Endodermal cell (in vitro differentiated cells): ENCODE results near the gene ARID3B. TPM values are rescaled to one million over a fixed set of nuclear protein-coding genes. Genes with fewer than 3 reads are reported as not detected.

Source experiments
- DNase-seq: peaks from one replicate; pipeline ENCODE4 v3.0.0-alpha.2; 2017
- H3K27ac ChIP-seq: 2 replicates; pipeline ENCODE4 v1.5.1; 2013; ENCODE audit warnings: mild to moderate bottlenecking, low read depth, low read length, moderate library complexity
- H3K27me3 ChIP-seq: 2 replicates; pipeline ENCODE4 v1.6.1; 2013; ENCODE audit warnings: mild to moderate bottlenecking, low read length, moderate library complexity; ENCODE audit not compliant: insufficient read depth, control insufficient read depth, poor library complexity, severe bottlenecking
- H3K36me3 ChIP-seq: 2 replicates; pipeline ENCODE4 v1.7.0; 2013; ENCODE audit warnings: mild to moderate bottlenecking, low read length, moderate library complexity; ENCODE audit not compliant: control insufficient read depth, insufficient read depth
- H3K4me1 ChIP-seq: one replicate; pipeline ENCODE4 v1.7.0; 2013; ENCODE audit warnings: low read length; ENCODE audit not compliant: control insufficient read depth, insufficient read depth
- H3K4me3 ChIP-seq: 2 replicates; pipeline ENCODE4 v1.5.1; 2013; ENCODE audit warnings: mild to moderate bottlenecking, low read length, moderate library complexity
- H3K9ac ChIP-seq: 2 replicates; pipeline ENCODE4 v1.6.1; 2013; ENCODE audit warnings: mild to moderate bottlenecking, low read length, moderate library complexity; ENCODE audit not compliant: poor library complexity, severe bottlenecking; ENCODE audit errors: extremely low read depth
- H3K9me3 ChIP-seq: 2 replicates; pipeline ENCODE4 v1.6.1; 2013; ENCODE audit warnings: mild to moderate bottlenecking, low read length, moderate library complexity; ENCODE audit not compliant: control insufficient read depth
- H3K27ac Mint-ChIP-seq: 2 replicates; pipeline ENCODE4 v1.8.0; 2020; ENCODE audit warnings: mixed read lengths
- H3K27me3 Mint-ChIP-seq: 2 replicates; pipeline ENCODE4 v1.8.0; 2021; ENCODE audit warnings: mild to moderate bottlenecking, mixed read lengths; ENCODE audit not compliant: insufficient read depth
- H3K36me3 Mint-ChIP-seq: 2 replicates; pipeline ENCODE4 v1.8.0; 2020; ENCODE audit warnings: low read depth, mixed read lengths
- H3K4me1 Mint-ChIP-seq: 2 replicates; pipeline ENCODE4 v1.8.0; 2020; ENCODE audit warnings: mixed read lengths
- H3K4me3 Mint-ChIP-seq: 2 replicates; pipeline ENCODE4 v1.8.0; 2020; ENCODE audit warnings: mild to moderate bottlenecking, moderate library complexity, mixed read lengths
- H3K9me3 Mint-ChIP-seq: 2 replicates; pipeline ENCODE4 v1.8.0; 2020; ENCODE audit warnings: mild to moderate bottlenecking, mixed read lengths
- CTCF ChIP-seq: fragments of 200-600 bp; sonication (generic); conservative IDR thresholded peaks from 2 replicates; pipeline ENCODE4 v1.5.0; 2021; ENCODE audit warnings: antibody characterized with exemption, mild to moderate bottlenecking
- WGBS, 2 experiments: methylation state at CpG; one replicate each; pipeline versions ENCODE4 v1.1.5 to v1.1.7; 2013; ENCODE audit warnings: missing lambda C conversion rate in 2 of 2, mixed read lengths in 1 of 2; ENCODE audit not compliant: insufficient coverage in 1 of 2, insufficient read length in 1 of 2; 5-methylcytosine and 5-hydroxymethylcytosine counted together
- total RNA-seq, 2 donors: library from RNA; stranded (reverse); fragmentation: NEBNext Ultra II Directional in 1 of 2; extraction: Animal tissue kit (Norgen Biotek cat#: 25700) in 1 of 2; gene quantifications; 2 replicates in 1 of 2; 3 replicates in 1 of 2; pipeline ENCODE4 v1.2.1, GENCODE V29; 2021

Gene ARID3B
- total RNA-seq, 2 donors from 2014 or later = 98.1 to 99.4 TPM

- no peak for TF ChIP-seq CTCF
- H3K9me3 ChIP-seq = no peaks in the 10 kb centered on the region
- H3K27me3 ChIP-seq = no peaks in the 10 kb centered on the region
- H3K27ac Mint-ChIP-seq = no peak overlapping the region
- no peak overlapping the region for H3K4me3 Mint-ChIP-seq
- no peak overlapping the region for H3K4me3 ChIP-seq
- DNase-seq = no peak
- H3K27me3 Mint-ChIP-seq = no peaks in the 10 kb centered on the region
- no peak overlapping the region for H3K9ac ChIP-seq
- H3K9me3 Mint-ChIP-seq = no peaks in the 10 kb centered on the region
- WGBS, 2 experiments = 90 to 93% methylated on average over 9 of the region's 9 CpGs
- peak overlapping the region; percentile 35 for H3K27ac ChIP-seq
- no peaks in the 10 kb centered on the region for H3K4me1 ChIP-seq
- H3K36me3 Mint-ChIP-seq = peaks cover 74% of the 10 kb centered on the region
- H3K4me1 Mint-ChIP-seq = peaks cover 7% of the 10 kb centered on the region
- H3K36me3 ChIP-seq = peaks cover 82% of the 10 kb centered on the region
These were observed 44.8 kb downstream of the ARID3B start for GRCh38 chr15:74585857-74586256.

GRCh38 chr15:74589826-74590225 is 48.8 kb downstream of the ARID3B start:
- H3K36me3 Mint-ChIP-seq = peaks cover 80% of the 10 kb centered on the region

GRCh38 chr15:74592222-74592621 is 51.2 kb downstream of the ARID3B start:
- no peak overlapping the region for H3K27ac Mint-ChIP-seq
- H3K9me3 Mint-ChIP-seq = no peaks in the 10 kb centered on the region
- H3K27ac ChIP-seq = no peak overlapping the region
- TF ChIP-seq CTCF = no peak
- no peaks in the 10 kb centered on the region for H3K27me3 ChIP-seq
- H3K36me3 ChIP-seq = peaks cover 72% of the 10 kb centered on the region
- no peaks in the 10 kb centered on the region for H3K27me3 Mint-ChIP-seq
- peaks cover 4% of the 10 kb centered on the region for H3K4me1 ChIP-seq
- no peak overlapping the region for H3K4me3 ChIP-seq
- no peak overlapping the region for H3K4me3 Mint-ChIP-seq
- no peak for DNase-seq
- no peak overlapping the region for H3K9ac ChIP-seq
- 90 to 93% methylated on average over 2 to 3 of the region's 3 CpGs for WGBS, 2 experiments
- no peaks in the 10 kb centered on the region for H3K9me3 ChIP-seq
- peaks cover 70% of the 10 kb centered on the region for H3K36me3 Mint-ChIP-seq
- H3K4me1 Mint-ChIP-seq = peaks cover 7% of the 10 kb centered on the region

More at GRCh38 chr15:74589826-74590225, 48.8 kb downstream of the ARID3B start:
- Histone ChIP-seq H3K9ac (no peak overlapping the region), H3K27me3 (no peaks in the 10 kb centered on the region), H3K4me1 (peaks cover 4% of the 10 kb centered on the region), H3K27ac (peak overlapping the region; percentile 79), H3K4me3 (no peak overlapping the region), H3K36me3 (peaks cover 90% of the 10 kb centered on the region), H3K9me3 (no peaks in the 10 kb centered on the region)
- no peak for TF ChIP-seq CTCF
- peaks cover 7% of the 10 kb centered on the region for H3K4me1 Mint-ChIP-seq
- WGBS, 2 experiments = 93 to 94% methylated on average over 3 to 5 of the region's 6 CpGs
- no peak overlapping the region for H3K4me3 Mint-ChIP-seq
- H3K27ac Mint-ChIP-seq = peak overlapping the region; percentile 59
- DNase-seq = no peak
- H3K27me3 Mint-ChIP-seq = no peaks in the 10 kb centered on the region
- H3K9me3 Mint-ChIP-seq = no peaks in the 10 kb centered on the region
